H9 (cell line): Measurements from ENCODE around the gene DAB2IP. TPM values are rescaled to one million over a fixed set of nuclear protein-coding genes. Genes with fewer than 3 reads are reported as not detected.

ENCODE experiments used
- DNase-seq: peaks from one replicate; pipeline ENCODE4 v3.0.0-alpha.2; 2017
- H2AFZ ChIP-seq: one replicate; pipeline ENCODE4 v1.6.1; 2013; ENCODE audit warnings: mild to moderate bottlenecking, low read length, control low read depth, moderate library complexity
- H2AK5ac ChIP-seq: 2 replicates; pipeline ENCODE4 v1.6.1; 2013; ENCODE audit warnings: low read length, control low read depth, mixed read lengths; ENCODE audit not compliant: insufficient read length
- H2BK120ac ChIP-seq: one replicate; pipeline ENCODE4 v1.6.1; 2013; ENCODE audit warnings: low read depth, mild to moderate bottlenecking, low read length, control low read depth, inconsistent platforms; ENCODE audit not compliant: poor library complexity, severe bottlenecking
- H2BK12ac ChIP-seq: 2 replicates; pipeline ENCODE4 v1.6.1; 2013; ENCODE audit warnings: low read length, control low read depth, mixed read lengths, low read depth; ENCODE audit not compliant: insufficient read length
- H2BK15ac ChIP-seq: 2 replicates; pipeline ENCODE4 v1.6.1; 2013; ENCODE audit warnings: low read depth, low read length, control low read depth
- H2BK20ac ChIP-seq: one replicate; pipeline ENCODE4 v1.6.1; 2013; ENCODE audit warnings: low read depth, mild to moderate bottlenecking, low read length, control low read depth, inconsistent platforms; ENCODE audit not compliant: poor library complexity, severe bottlenecking
- H2BK5ac ChIP-seq: 2 replicates; pipeline ENCODE4 v1.6.1; 2013; ENCODE audit warnings: low read length, control low read depth, mixed read lengths; ENCODE audit not compliant: insufficient read length
- H3K14ac ChIP-seq: 2 replicates; pipeline ENCODE4 v1.6.1; 2013; ENCODE audit warnings: low read length, control low read depth; ENCODE audit not compliant: insufficient read depth
- H3K18ac ChIP-seq: 2 replicates; pipeline ENCODE4 v1.6.1; 2013; ENCODE audit warnings: low read depth, mild to moderate bottlenecking, mixed read lengths, low read length, control low read depth; ENCODE audit not compliant: insufficient read length
- H3K23ac ChIP-seq: 2 replicates; pipeline ENCODE4 v1.6.1; 2013; ENCODE audit warnings: low read length, control low read depth, mixed read lengths, low read depth; ENCODE audit not compliant: insufficient read length
- H3K23me2 ChIP-seq: 2 replicates; pipeline ENCODE4 v1.6.1; 2013; ENCODE audit warnings: low read depth, mild to moderate bottlenecking, mixed read lengths, low read length, control low read depth; ENCODE audit not compliant: insufficient read length, poor library complexity, severe bottlenecking
- H3K27ac ChIP-seq: 2 replicates; pipeline ENCODE4 v1.5.1; 2013; ENCODE audit warnings: low read length, control low read depth, mixed read lengths, low read depth; ENCODE audit not compliant: insufficient read length
- H3K27me3 ChIP-seq: 2 replicates; pipeline ENCODE4 v1.6.1; 2013; ENCODE audit warnings: low read length, control low read depth, inconsistent platforms; ENCODE audit not compliant: insufficient read depth
- H3K4ac ChIP-seq: 2 replicates; pipeline ENCODE4 v1.6.1; 2013; ENCODE audit warnings: low read depth, mild to moderate bottlenecking, control low read depth, inconsistent platforms, low read length, moderate library complexity
- H3K4me1 ChIP-seq: 2 replicates; pipeline ENCODE4 v1.6.1; 2013; ENCODE audit warnings: low read length, control low read depth, inconsistent platforms; ENCODE audit not compliant: insufficient read depth
- H3K4me2 ChIP-seq: 2 replicates; pipeline ENCODE4 v1.6.1; 2013; ENCODE audit warnings: low read length, control low read depth, mixed read lengths; ENCODE audit not compliant: insufficient read length, insufficient read depth
- H3K56ac ChIP-seq: 2 replicates; pipeline ENCODE4 v1.6.1; 2013; ENCODE audit warnings: low read depth, mild to moderate bottlenecking, mixed read lengths, low read length, control low read depth; ENCODE audit not compliant: insufficient read length
- H3K79me1 ChIP-seq: 2 replicates; pipeline ENCODE4 v1.6.1; 2013; ENCODE audit warnings: low read depth, mild to moderate bottlenecking, moderate library complexity, low read length, control low read depth, inconsistent platforms; ENCODE audit not compliant: insufficient read depth, poor library complexity, severe bottlenecking
- H3K79me2 ChIP-seq: 2 replicates; pipeline ENCODE4 v1.6.1; 2013; ENCODE audit warnings: low read length, control low read depth, inconsistent platforms; ENCODE audit not compliant: insufficient read depth
- H3K9ac ChIP-seq: 2 replicates; pipeline ENCODE4 v1.6.1; 2013; ENCODE audit warnings: low read length, control low read depth, mixed read lengths; ENCODE audit not compliant: insufficient read length; ENCODE audit errors: extremely low read depth
- H3K9me3 ChIP-seq: one replicate; pipeline ENCODE4 v1.6.1; 2013; ENCODE audit warnings: low read depth, low read length, inconsistent platforms; ENCODE audit not compliant: control insufficient read depth
- H3T11ph ChIP-seq: one replicate; pipeline ENCODE4 v1.6.1; 2013; ENCODE audit warnings: mild to moderate bottlenecking, low read length, control low read depth, inconsistent platforms
- H4K20me1 ChIP-seq: one replicate; pipeline ENCODE4 v1.6.1; 2013; ENCODE audit not compliant: control insufficient read depth, insufficient read length, insufficient read depth
- H4K5ac ChIP-seq: 2 replicates; pipeline ENCODE4 v1.6.1; 2013; ENCODE audit warnings: low read depth, mild to moderate bottlenecking, mixed read lengths, low read length, control low read depth; ENCODE audit not compliant: insufficient read length
- H4K8ac ChIP-seq: replicated peaks from 2 replicates; pipeline ENCODE4 v1.6.1; 2013; ENCODE audit warnings: low read length, control low read depth, mixed read lengths, low read depth; ENCODE audit not compliant: insufficient read length
- H4K91ac ChIP-seq: 2 replicates; pipeline ENCODE4 v1.6.1; 2013; ENCODE audit warnings: low read depth, mild to moderate bottlenecking, moderate library complexity, mixed read lengths, low read length, control low read depth; ENCODE audit not compliant: insufficient read length
- H3K27ac Mint-ChIP-seq, 3 experiments: 2 replicates in 2 of 3; 3 replicates in 1 of 3; pipeline ENCODE4 v1.8.0; 2020 to 2021; ENCODE audit warnings: mixed read lengths in 3 of 3, mild to moderate bottlenecking in 1 of 3, moderate library complexity in 1 of 3
- H3K27me3 Mint-ChIP-seq: 2 replicates; pipeline ENCODE4 v1.8.0; 2021; ENCODE audit warnings: low read depth, mild to moderate bottlenecking, moderate library complexity, mixed read lengths
- H3K36me3 Mint-ChIP-seq, 3 experiments: 2 replicates in 2 of 3; 3 replicates in 1 of 3; pipeline ENCODE4 v1.8.0; 2020 to 2021; ENCODE audit warnings: low read depth in 3 of 3, mixed read lengths in 3 of 3; ENCODE audit not compliant: insufficient read depth in 1 of 3
- H3K4me1 Mint-ChIP-seq, 2 experiments: 2 replicates each; pipeline ENCODE4 v1.8.0; 2020; ENCODE audit warnings: mixed read lengths in 2 of 2
- H3K4me3 Mint-ChIP-seq, 2 experiments: 2 replicates in 1 of 2; 3 replicates in 1 of 2; pipeline ENCODE4 v1.8.0; 2020 to 2021; ENCODE audit warnings: mild to moderate bottlenecking in 2 of 2, mixed read lengths in 2 of 2, moderate library complexity in 1 of 2
- H3K9me3 Mint-ChIP-seq, 2 experiments: 2 replicates in 1 of 2; 3 replicates in 1 of 2; pipeline ENCODE4 v1.8.0; 2020; ENCODE audit warnings: mild to moderate bottlenecking in 2 of 2, mixed read lengths in 2 of 2, moderate library complexity in 1 of 2
- WGBS: extraction: QIAGEN DNeasy Blood & Tissue Kit; methylation state at CpG from one replicate; pipeline ENCODE4 v1.1.7; 2013; ENCODE audit warnings: missing lambda C conversion rate, low lambda C conversion rate, mixed read lengths; ENCODE audit not compliant: insufficient read length; ENCODE audit errors: extremely low coverage; 5-methylcytosine and 5-hydroxymethylcytosine counted together
- total RNA-seq: library from RNA; stranded (reverse); gene quantifications from 2 replicates; pipeline ENCODE4 v1.2.1, GENCODE V29; 2021
- TF ChIP-seq, protein P1 (sequence below): fragments of 200-600 bp; sonication (generic); conservative IDR thresholded peaks from 3 replicates; pipeline ENCODE4 v1.8.0; 2021; ENCODE audit warnings: antibody characterized with exemption, mild to moderate bottlenecking

DAB2IP gene
- total RNA-seq, 1 experiment from 2014 or later: 22.6 TPM

DNA sequence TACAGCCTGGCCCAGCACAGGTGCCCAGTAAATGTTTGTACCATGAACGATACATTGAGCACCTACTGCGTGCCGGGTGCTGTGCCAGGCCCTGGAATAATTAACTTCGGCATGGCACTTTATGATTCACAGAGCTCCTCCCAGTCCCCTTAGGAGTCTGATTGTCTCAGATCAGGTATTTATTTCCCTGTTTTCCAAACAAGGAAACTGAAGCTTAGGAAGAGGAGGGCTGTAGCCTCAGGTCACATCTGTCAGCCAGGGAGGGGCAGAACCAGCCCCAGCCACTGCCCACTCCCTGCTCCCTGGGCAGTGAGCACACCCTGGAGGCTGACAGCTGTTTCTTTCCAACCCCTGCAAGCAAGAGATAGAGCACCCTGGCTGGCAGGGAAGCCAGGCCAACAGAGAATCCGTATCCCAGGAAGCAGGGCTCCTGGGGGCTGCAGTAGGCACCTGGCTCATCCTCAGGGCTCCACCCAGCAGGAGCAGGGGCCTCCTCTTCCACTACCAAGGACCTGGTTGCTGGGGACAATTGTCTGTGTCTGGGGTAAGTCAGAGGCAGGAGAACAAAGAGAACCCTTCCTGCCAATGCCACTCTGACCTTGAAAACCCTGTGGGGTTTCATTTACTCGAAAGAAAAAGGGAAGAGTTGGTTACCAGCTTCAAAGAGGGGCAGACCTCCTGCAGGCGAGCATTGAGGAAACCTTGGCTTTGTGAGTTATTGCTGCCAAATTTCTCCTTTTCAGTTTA lies 69.0 kb downstream of the DAB2IP start:
- Histone ChIP-seq H2AFZ (no peak overlapping the region), H2BK20ac (no peak overlapping the region), H3K56ac (no peak overlapping the region), H3K14ac (no peak overlapping the region), H3K23me2 (no peaks in the 10 kb centered on the region), H3T11ph (no peak overlapping the region), H3K4me2 (no peak overlapping the region), H3K4me1 (peaks cover 8% of the 10 kb centered on the region; the same call in 1 of the 2 replicates), H3K27me3 (no peaks in the 10 kb centered on the region), H4K20me1 (peaks cover 2% of the 10 kb centered on the region), H3K79me1 (no peaks in the 10 kb centered on the region), H4K8ac (no peak overlapping the region), H2BK5ac (no peak overlapping the region), H2AK5ac (no peak overlapping the region), H3K79me2 (no peaks in the 10 kb centered on the region), H3K23ac (no peak overlapping the region), H2BK15ac (no peak overlapping the region), H3K9me3 (no peaks in the 10 kb centered on the region), H2BK120ac (no peak overlapping the region), H2BK12ac (no peak overlapping the region), H4K91ac (no peak overlapping the region), H4K5ac (no peak overlapping the region), H3K9ac (no peak overlapping the region), H3K27ac (no peak overlapping the region), H3K4ac (no peak overlapping the region), H3K18ac (no peak overlapping the region)
- no peaks in the 10 kb centered on the region for H3K9me3 Mint-ChIP-seq
- H3K27me3 Mint-ChIP-seq: no peaks in the 10 kb centered on the region
- H3K27ac Mint-ChIP-seq: peak overlapping the region in 2 of 3 experiments; percentile 79 to 85; a peak in 3 of 7 replicates
- peaks cover 52 to 63% of the 10 kb centered on the region in 2 experiments for H3K4me1 Mint-ChIP-seq
- H3K4me3 Mint-ChIP-seq: no peak overlapping the region
- TF ChIP-seq, protein P1, sequence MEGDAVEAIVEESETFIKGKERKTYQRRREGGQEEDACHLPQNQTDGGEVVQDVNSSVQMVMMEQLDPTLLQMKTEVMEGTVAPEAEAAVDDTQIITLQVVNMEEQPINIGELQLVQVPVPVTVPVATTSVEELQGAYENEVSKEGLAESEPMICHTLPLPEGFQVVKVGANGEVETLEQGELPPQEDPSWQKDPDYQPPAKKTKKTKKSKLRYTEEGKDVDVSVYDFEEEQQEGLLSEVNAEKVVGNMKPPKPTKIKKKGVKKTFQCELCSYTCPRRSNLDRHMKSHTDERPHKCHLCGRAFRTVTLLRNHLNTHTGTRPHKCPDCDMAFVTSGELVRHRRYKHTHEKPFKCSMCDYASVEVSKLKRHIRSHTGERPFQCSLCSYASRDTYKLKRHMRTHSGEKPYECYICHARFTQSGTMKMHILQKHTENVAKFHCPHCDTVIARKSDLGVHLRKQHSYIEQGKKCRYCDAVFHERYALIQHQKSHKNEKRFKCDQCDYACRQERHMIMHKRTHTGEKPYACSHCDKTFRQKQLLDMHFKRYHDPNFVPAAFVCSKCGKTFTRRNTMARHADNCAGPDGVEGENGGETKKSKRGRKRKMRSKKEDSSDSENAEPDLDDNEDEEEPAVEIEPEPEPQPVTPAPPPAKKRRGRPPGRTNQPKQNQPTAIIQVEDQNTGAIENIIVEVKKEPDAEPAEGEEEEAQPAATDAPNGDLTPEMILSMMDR: no peak
- DNase-seq: no peak
- H3K36me3 Mint-ChIP-seq: no peaks in the 10 kb centered on the region
- no CpG with 5 or more reads among the region's 7 CpGs for WGBS
